Activated naive CD4-positive, alpha-beta T cell treated with anti-CD3 and anti-CD28 coated beads, Interleukin-2, amount 10 ng/mL, durations not matched to agents 7 days and 5 days (primary cell): ENCODE measurements around the gene P3H2.

ENCODE experiments used
- CTCF ChIA-PET: fragments of 350-600 bp; sonication (Branson Sonifier 250); formaldehyde crosslinking; loops from one replicate; lab custom pipeline; 2021; ENCODE audit warnings: antibody characterized with exemption; lab: Charles Lee
- DNase-seq: peaks from one replicate; pipeline ENCODE4 v3.0.0-alpha.2; 2020
- H3K27ac Mint-ChIP-seq: one replicate; pipeline ENCODE4 v1.8.0; 2021; ENCODE audit warnings: mild to moderate bottlenecking, moderate library complexity, mixed read lengths
- H3K27me3 Mint-ChIP-seq: one replicate; pipeline ENCODE4 v1.8.0; 2021; ENCODE audit warnings: mild to moderate bottlenecking, mixed read lengths
- H3K36me3 Mint-ChIP-seq: one replicate; pipeline ENCODE4 v1.8.0; 2021; ENCODE audit warnings: mixed read lengths
- H3K4me1 Mint-ChIP-seq: one replicate; pipeline ENCODE4 v1.8.0; 2021; ENCODE audit warnings: mixed read lengths
- H3K4me3 Mint-ChIP-seq: one replicate; pipeline ENCODE4 v1.8.0; 2021; ENCODE audit warnings: mild to moderate bottlenecking, moderate library complexity, mixed read lengths
- H3K9me3 Mint-ChIP-seq: one replicate; pipeline ENCODE4 v1.8.0; 2021; ENCODE audit warnings: mixed read lengths

P3H2 gene

GRCh38 chr3:190064659-190065058 is 56.0 kb downstream of the P3H2 start:
- no peaks in the 10 kb centered on the region for H3K9me3 Mint-ChIP-seq
- CTCF ChIA-PET = no interaction called here

DNA sequence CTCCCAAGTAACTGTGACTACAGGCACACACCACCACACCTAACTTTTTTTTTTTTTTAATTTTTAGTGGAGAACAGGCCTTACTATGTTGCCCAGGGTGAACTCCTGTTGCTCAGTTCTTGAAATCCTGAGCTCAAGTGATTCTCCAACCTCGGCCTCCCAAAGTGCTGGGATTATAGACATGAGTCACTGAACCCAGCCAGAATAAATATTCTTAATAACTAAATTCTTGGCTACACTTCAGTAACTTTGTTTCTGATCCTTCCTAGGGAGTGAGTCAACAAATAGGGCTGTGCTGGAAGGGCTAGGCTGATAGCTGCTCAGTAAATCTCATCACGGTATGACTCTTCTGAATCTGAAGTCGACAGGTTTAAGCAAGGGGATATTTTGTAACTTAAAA is 56.6 kb downstream of the P3H2 start:
- H3K27me3 Mint-ChIP-seq = no peaks in the 10 kb centered on the region
- H3K4me1 Mint-ChIP-seq = no peaks in the 10 kb centered on the region
- no peaks in the 10 kb centered on the region for H3K36me3 Mint-ChIP-seq
- no peak for DNase-seq
- H3K4me3 Mint-ChIP-seq = no peak overlapping the region
- CTCF ChIA-PET = interaction anchor here (0.6 to 0.9 kb wide), 2 partner anchors 97 to 1046 kb away, joined by 3 read pairs; no protein-coding TSS in a partner anchor
- H3K27ac Mint-ChIP-seq = no peak overlapping the region
- no peaks in the 10 kb centered on the region for H3K9me3 Mint-ChIP-seq

More at GRCh38 chr3:190064659-190065058, 56.0 kb downstream of the P3H2 start:
- H3K36me3 Mint-ChIP-seq = no peaks in the 10 kb centered on the region
- DNase-seq = no peak
- no peaks in the 10 kb centered on the region for H3K4me1 Mint-ChIP-seq
- H3K4me3 Mint-ChIP-seq = no peak overlapping the region
- no peak overlapping the region for H3K27ac Mint-ChIP-seq
- no peaks in the 10 kb centered on the region for H3K27me3 Mint-ChIP-seq

GRCh38 chr3:190063490-190063889 is 57.2 kb downstream of the P3H2 start:
- CTCF ChIA-PET = interaction anchor here (0.9 kb wide), 1 partner anchor 96 kb away, joined by 3 read pairs; no protein-coding TSS in a partner anchor
- H3K36me3 Mint-ChIP-seq = no peaks in the 10 kb centered on the region
- no peak for DNase-seq
- no peaks in the 10 kb centered on the region for H3K9me3 Mint-ChIP-seq
- H3K4me1 Mint-ChIP-seq = no peaks in the 10 kb centered on the region
- no peak overlapping the region for H3K27ac Mint-ChIP-seq
- H3K4me3 Mint-ChIP-seq = no peak overlapping the region
- H3K27me3 Mint-ChIP-seq = no peaks in the 10 kb centered on the region

DNA sequence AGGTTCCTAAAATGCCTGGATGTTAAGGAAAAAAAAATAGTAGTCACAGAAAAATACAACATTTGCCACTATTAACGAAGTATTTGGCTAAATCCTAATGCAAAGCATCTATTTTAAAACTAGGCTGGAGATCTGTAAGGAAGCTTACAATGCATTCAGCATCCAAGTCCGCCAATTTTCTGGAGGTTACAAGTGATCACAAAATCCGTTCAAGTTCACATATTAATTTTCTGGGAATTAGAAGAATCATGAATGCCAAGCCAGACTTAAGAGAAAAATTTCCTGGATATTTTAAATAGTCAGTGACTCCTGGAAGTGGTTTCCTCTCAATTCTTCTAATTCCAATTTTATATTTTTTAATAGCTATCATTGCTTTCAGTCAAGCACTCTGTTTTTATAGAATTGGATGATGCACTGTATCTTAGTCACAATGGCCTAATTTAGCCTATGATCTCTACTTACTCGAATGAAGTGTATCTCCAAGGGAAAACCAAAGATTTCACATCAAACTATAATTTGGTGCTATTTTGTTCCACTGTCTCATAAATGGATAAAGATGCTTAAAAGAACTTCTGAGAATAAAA is 60.4 kb downstream of the P3H2 start:
- CTCF ChIA-PET = interaction anchor here (1.1 kb wide), 1 partner anchor 68 kb away, joined by 4 read pairs; no protein-coding TSS in a partner anchor
- no peak for DNase-seq
- H3K4me1 Mint-ChIP-seq = no peaks in the 10 kb centered on the region
- no peaks in the 10 kb centered on the region for H3K9me3 Mint-ChIP-seq
- no peak overlapping the region for H3K4me3 Mint-ChIP-seq
- H3K36me3 Mint-ChIP-seq = no peaks in the 10 kb centered on the region
- no peak overlapping the region for H3K27ac Mint-ChIP-seq
- H3K27me3 Mint-ChIP-seq = no peaks in the 10 kb centered on the region

GRCh38 chr3:190059242-190059590 is 61.5 kb downstream of the P3H2 start:
- Mint-ChIP-seq H3K27ac (no peak overlapping the region), H3K4me1 (no peaks in the 10 kb centered on the region), H3K4me3 (no peak overlapping the region), H3K27me3 (no peaks in the 10 kb centered on the region), H3K9me3 (no peaks in the 10 kb centered on the region), H3K36me3 (no peaks in the 10 kb centered on the region)
- no peak for DNase-seq
- CTCF ChIA-PET = no interaction called here

DNA sequence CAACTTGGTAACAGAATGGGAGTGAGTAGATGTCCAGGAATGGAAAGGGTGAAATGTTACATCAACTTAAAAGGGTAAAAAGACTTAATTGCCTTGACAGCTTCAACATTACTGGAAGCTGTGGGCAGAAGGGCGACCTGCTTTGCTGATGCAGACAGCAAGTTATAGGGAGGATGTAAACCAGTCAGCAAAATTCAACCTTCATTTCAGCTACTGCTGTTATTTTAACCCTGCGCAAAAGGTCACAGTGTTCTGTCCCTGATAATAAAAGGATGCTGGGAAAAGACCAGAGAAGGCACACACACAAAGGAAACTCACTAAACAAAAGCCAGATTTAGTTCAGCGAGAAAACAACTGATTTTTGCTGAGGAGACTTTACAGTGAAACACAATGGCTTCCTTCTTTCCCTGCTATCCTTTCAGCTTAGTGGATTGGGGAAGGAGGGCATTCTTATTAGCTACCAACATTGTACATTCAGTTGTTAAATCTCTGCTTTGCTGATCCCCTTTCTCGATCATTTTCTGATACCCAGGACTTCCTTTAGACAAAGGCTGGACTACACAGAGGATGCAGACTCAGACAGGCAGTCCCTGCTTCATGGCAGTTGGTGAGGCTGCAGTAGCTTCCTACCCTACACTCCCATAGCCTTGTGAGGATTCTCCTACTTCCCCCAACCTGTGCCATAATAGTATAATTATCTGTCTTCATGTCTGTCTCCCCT is 62.0 kb downstream of the P3H2 start:
- no peaks in the 10 kb centered on the region for H3K36me3 Mint-ChIP-seq
- H3K27me3 Mint-ChIP-seq = no peaks in the 10 kb centered on the region
- DNase-seq = no peak
- no peak overlapping the region for H3K27ac Mint-ChIP-seq
- H3K9me3 Mint-ChIP-seq = no peaks in the 10 kb centered on the region
- CTCF ChIA-PET = no interaction called here
- no peak overlapping the region for H3K4me3 Mint-ChIP-seq
- H3K4me1 Mint-ChIP-seq = no peaks in the 10 kb centered on the region

DNA sequence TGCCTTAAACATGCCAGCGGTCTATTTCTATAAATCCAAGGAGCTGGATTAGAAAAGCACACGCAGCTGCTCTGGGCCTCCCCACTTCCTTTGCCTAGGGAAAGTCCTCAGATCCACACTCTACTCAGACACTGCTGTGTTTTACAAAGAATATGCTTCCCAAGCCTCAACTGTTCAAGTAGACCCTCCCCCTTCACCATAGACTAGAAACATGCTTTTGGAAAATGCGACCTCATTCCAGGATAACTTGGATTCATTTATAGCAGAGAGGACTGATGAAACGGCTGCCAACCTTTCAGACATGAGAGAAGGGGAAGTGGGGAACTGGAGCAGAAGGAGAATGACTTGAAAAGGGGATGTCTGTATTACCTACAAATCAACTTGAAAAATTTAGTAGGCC is 64.0 kb downstream of the P3H2 start:
- Mint-ChIP-seq H3K27ac (no peak overlapping the region), H3K36me3 (no peaks in the 10 kb centered on the region), H3K4me3 (no peak overlapping the region), H3K4me1 (no peaks in the 10 kb centered on the region), H3K9me3 (no peaks in the 10 kb centered on the region), H3K27me3 (no peaks in the 10 kb centered on the region)
- CTCF ChIA-PET = no interaction called here
- DNase-seq = no peak

- Mint-ChIP-seq H3K9me3 (no peaks in the 10 kb centered on the region), H3K4me1 (no peaks in the 10 kb centered on the region), H3K4me3 (no peak overlapping the region), H3K27me3 (no peaks in the 10 kb centered on the region), H3K27ac (no peak overlapping the region), H3K36me3 (no peaks in the 10 kb centered on the region)
- CTCF ChIA-PET = no interaction called here
- DNase-seq = no peak
These were observed 64.9 kb downstream of the P3H2 start for GRCh38 chr3:190055773-190056172.

GRCh38 chr3:190053919-190054672 is 66.6 kb downstream of the P3H2 start:
- H3K4me1 Mint-ChIP-seq = no peaks in the 10 kb centered on the region
- H3K4me3 Mint-ChIP-seq = no peak overlapping the region
- CTCF ChIA-PET = no interaction called here
- no peaks in the 10 kb centered on the region for H3K27me3 Mint-ChIP-seq
- no peaks in the 10 kb centered on the region for H3K9me3 Mint-ChIP-seq
- no peak overlapping the region for H3K27ac Mint-ChIP-seq
- H3K36me3 Mint-ChIP-seq = no peaks in the 10 kb centered on the region
- DNase-seq = no peak

DNA sequence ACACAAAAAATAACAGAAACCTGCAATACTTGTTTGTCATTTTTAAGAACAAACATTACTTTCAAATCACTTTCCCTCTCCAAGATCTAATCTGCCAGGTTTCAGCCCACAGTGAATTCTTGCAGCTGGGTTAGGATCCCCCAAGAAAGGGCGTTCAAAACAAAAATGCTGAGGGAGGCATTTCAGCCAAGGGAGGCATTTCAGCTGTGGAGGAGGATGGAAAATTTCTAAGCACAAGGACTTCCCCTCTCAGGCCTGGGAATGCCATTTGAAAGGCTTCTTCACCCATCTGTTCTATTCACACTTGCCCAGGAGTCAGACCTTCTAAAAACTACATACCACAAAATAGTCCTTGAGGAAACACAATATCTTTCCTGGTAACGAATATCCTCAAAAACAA is 69.1 kb downstream of the P3H2 start:
- H3K36me3 Mint-ChIP-seq = no peaks in the 10 kb centered on the region
- no peaks in the 10 kb centered on the region for H3K4me1 Mint-ChIP-seq
- no peak overlapping the region for H3K27ac Mint-ChIP-seq
- no peak for DNase-seq
- no peaks in the 10 kb centered on the region for H3K27me3 Mint-ChIP-seq
- H3K4me3 Mint-ChIP-seq = no peak overlapping the region
- H3K9me3 Mint-ChIP-seq = no peaks in the 10 kb centered on the region
- CTCF ChIA-PET = no interaction called here

DNA sequence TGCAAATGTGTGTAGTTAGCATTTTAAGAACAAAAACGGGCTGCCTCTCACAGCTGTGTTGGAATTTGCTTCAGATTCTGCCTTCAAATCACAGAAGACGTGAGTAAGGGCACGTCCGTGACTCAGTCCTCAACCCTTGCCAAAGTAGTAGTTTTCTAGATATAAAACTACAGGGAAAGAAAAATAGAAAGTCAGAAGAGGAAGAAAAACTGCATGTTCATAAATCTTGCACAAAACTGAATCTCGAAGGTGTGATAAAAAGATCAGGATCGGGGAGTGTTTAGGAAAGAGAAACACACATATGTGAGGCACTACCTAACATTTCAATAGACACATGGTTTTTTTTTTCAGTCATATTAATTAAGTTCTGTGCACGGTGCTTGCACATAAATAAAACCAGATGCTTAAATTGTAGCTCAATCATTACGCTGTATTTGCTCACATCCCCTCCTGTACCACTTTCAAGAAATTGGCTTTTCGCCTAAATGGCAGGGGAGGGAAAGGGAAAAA is 71.7 kb downstream of the P3H2 start:
- Mint-ChIP-seq H3K4me1 (no peaks in the 10 kb centered on the region), H3K27me3 (no peaks in the 10 kb centered on the region), H3K9me3 (no peaks in the 10 kb centered on the region), H3K4me3 (no peak overlapping the region), H3K27ac (no peak overlapping the region), H3K36me3 (no peaks in the 10 kb centered on the region)
- no peak for DNase-seq
- CTCF ChIA-PET = no interaction called here

GRCh38 chr3:190044974-190045373 is 75.7 kb downstream of the P3H2 start:
- CTCF ChIA-PET = no interaction called here

DNA sequence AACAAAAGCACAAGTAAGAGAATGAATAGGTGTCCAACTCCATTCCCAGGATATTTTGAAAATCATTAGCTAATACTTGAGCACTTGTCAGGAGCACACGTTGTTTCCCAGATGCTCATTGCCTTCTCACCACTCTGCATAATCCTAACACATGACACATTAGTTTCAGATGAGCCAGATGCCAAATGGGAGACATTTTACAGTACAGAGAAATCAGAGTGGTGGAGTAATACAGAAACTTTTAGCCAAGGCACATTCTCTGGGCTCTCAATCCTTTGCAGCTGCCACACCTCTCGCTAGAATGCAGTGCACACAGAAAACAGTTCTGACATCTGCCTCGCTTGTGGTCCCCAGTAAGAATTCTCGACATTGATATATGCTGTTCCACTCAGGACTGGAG is 76.6 kb downstream of the P3H2 start:
- CTCF ChIA-PET = no interaction called here
- no peaks in the 10 kb centered on the region for H3K27me3 Mint-ChIP-seq

More at GRCh38 chr3:190044974-190045373, 75.7 kb downstream of the P3H2 start:
- H3K4me1 Mint-ChIP-seq = no peaks in the 10 kb centered on the region
- H3K9me3 Mint-ChIP-seq = no peaks in the 10 kb centered on the region
- H3K27me3 Mint-ChIP-seq = no peaks in the 10 kb centered on the region
- H3K27ac Mint-ChIP-seq = no peak overlapping the region
- no peak for DNase-seq
- H3K36me3 Mint-ChIP-seq = no peaks in the 10 kb centered on the region
- no peak overlapping the region for H3K4me3 Mint-ChIP-seq

DNA sequence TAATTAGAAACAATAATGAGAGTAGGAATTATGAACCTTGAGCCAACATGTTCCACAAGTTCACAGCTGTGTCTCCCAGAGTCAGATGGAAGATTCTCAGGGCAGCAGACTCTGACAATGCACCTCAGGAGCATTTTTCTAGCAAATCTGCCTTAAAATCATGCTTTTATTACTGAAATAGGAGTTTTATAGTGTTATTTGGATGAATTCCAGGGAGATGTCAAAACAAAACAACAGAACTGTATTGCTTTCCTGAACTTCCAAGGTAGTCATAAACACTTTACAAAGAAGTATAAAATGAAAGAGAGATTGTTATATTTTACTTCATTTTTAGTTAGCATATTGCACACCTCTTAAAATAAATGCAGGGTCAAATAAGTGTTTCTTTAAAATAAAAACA is 77.0 kb downstream of the P3H2 start:
- H3K9me3 Mint-ChIP-seq = no peaks in the 10 kb centered on the region
- CTCF ChIA-PET = no interaction called here
- no peak overlapping the region for H3K4me3 Mint-ChIP-seq
- H3K27me3 Mint-ChIP-seq = no peaks in the 10 kb centered on the region
- no peak for DNase-seq
- no peaks in the 10 kb centered on the region for H3K4me1 Mint-ChIP-seq
- no peaks in the 10 kb centered on the region for H3K36me3 Mint-ChIP-seq
- H3K27ac Mint-ChIP-seq = no peak overlapping the region

More for the DNA sequence above, 76.6 kb downstream of the P3H2 start:
- DNase-seq = no peak
- Mint-ChIP-seq H3K27ac (no peak overlapping the region), H3K4me3 (no peak overlapping the region), H3K4me1 (no peaks in the 10 kb centered on the region), H3K9me3 (no peaks in the 10 kb centered on the region), H3K36me3 (no peaks in the 10 kb centered on the region)
